Activated T-helper 1 cell treated with anti-CD3 and anti-CD28 coated beads, Interleukin-2, amount 50 U/mL, for 16 hours (primary cell): ENCODE data around the gene SLC25A5.
"Not testable (repeated sequence)": the region's sequence is repeated elsewhere in the genome, so short reads cannot be mapped to it uniquely, and the experiment has no call there.

Source experiments
- DNase-seq, 2 donors: peaks; one replicate each; pipeline ENCODE4 v3.0.0-alpha.2; 2020; ENCODE audit warnings: low read depth in 1 of 2, low spot score in 1 of 2

Gene SLC25A5

GRCh38 chrX:119467842-119468550 is at the start of gene SLC25A5:
TSS of gene SLC25A5 (plus strand) at chrX:119468444. CDS start at chrX:119468516, 72 bp downstream.
- DNase-seq: peak; percentile 58 to 71

- DNase-seq: no peak
These were observed 49.1 kb upstream of the SLC25A5 start for GRCh38 chrX:119419146-119419545.

- DNase-seq: no peak
These were observed 48.3 kb upstream of the SLC25A5 start for GRCh38 chrX:119419898-119420297.

GRCh38 chrX:119421016-119421705 is 47.1 kb upstream of the SLC25A5 start:
- no peak for DNase-seq

GRCh38 chrX:119423631-119424030 is 44.6 kb upstream of the SLC25A5 start:
- no peak for DNase-seq

- DNase-seq: no peak
These were observed 43.2 kb upstream of the SLC25A5 start for GRCh38 chrX:119424999-119425398.

- no peak for DNase-seq
These were observed 41.0 kb upstream of the SLC25A5 start for GRCh38 chrX:119427024-119427794.

- no peak for DNase-seq
These were observed 40.5 kb upstream of the SLC25A5 start for GRCh38 chrX:119427795-119428185.

GRCh38 chrX:119429471-119429870 is 38.8 kb upstream of the SLC25A5 start:
- no peak for DNase-seq

- DNase-seq: not testable (repeated sequence)
These were observed 26.9 kb upstream of the SLC25A5 start for GRCh38 chrX:119441295-119441694.

GRCh38 chrX:119442286-119442685 is 26.0 kb upstream of the SLC25A5 start:
- no peak for DNase-seq

- DNase-seq: no peak
These were observed 15.0 kb upstream of the SLC25A5 start for GRCh38 chrX:119453202-119453601.

- DNase-seq: no peak
These were observed 13.0 kb upstream of the SLC25A5 start for GRCh38 chrX:119455264-119455663.

GRCh38 chrX:119459181-119459580 is 9.1 kb upstream of the SLC25A5 start:
- DNase-seq: no peak

- DNase-seq: no peak
These were observed 2.7 kb upstream of the SLC25A5 start for GRCh38 chrX:119465555-119465954.

- no peak for DNase-seq
These were observed 1.3 kb upstream of the SLC25A5 start for GRCh38 chrX:119466970-119467369.

- DNase-seq: no peak
These were observed 811 bp upstream of the SLC25A5 start for GRCh38 chrX:119467433-119467832.

GRCh38 chrX:119468551-119469312 is 488 bp downstream of the SLC25A5 start:
- DNase-seq: peak; percentile 75 to 79

- DNase-seq: no peak
These were observed 1.0 kb downstream of the SLC25A5 start for GRCh38 chrX:119469313-119469635.

GRCh38 chrX:119474615-119475388 is 6.6 kb downstream of the SLC25A5 start:
- DNase-seq: no peak
